ENCODE measurements around the gene CYFIP2.

CYFIP2 gene

GRCh38 chr5:157362502-157362901, 96.6 kb downstream of the CYFIP2 start:
- no peak for DNase-seq

- DNase-seq, result no peak
Observed at GRCh38 chr5:157362982-157363381, 97.1 kb downstream of the CYFIP2 start.

- DNase-seq, result no peak
Observed at GRCh38 chr5:157365732-157366131, 99.8 kb downstream of the CYFIP2 start.

- no peak for DNase-seq
Observed at GRCh38 chr5:157366741-157367674, 101.1 kb downstream of the CYFIP2 start.

GRCh38 chr5:157369507-157369906, 103.6 kb downstream of the CYFIP2 start:
- no peak for DNase-seq

GRCh38 chr5:157370967-157371366, 105.0 kb downstream of the CYFIP2 start:
- DNase-seq, result no peak

GRCh38 chr5:157371655-157372471, 105.9 kb downstream of the CYFIP2 start:
- DNase-seq, result no peak

- no peak for DNase-seq
Observed at GRCh38 chr5:157372472-157372822, 106.5 kb downstream of the CYFIP2 start.

- DNase-seq, result no peak
Observed at GRCh38 chr5:157378509-157378908, 112.6 kb downstream of the CYFIP2 start.

- DNase-seq, result no peak
Observed at GRCh38 chr5:157379983-157380382, 114.1 kb downstream of the CYFIP2 start.

- no peak for DNase-seq
Observed at GRCh38 chr5:157381746-157382145, 115.8 kb downstream of the CYFIP2 start.

- no peak for DNase-seq
Observed at GRCh38 chr5:157382996-157383800, 117.3 kb downstream of the CYFIP2 start.

GRCh38 chr5:157384971-157385709, 119.2 kb downstream of the CYFIP2 start:
- no peak for DNase-seq

GRCh38 chr5:157387041-157387563, 121.2 kb downstream of the CYFIP2 start:
- no peak for DNase-seq

GRCh38 chr5:157387683-157388093, 121.8 kb downstream of the CYFIP2 start:
- DNase-seq, result no peak

GRCh38 chr5:157388111-157388710, 122.3 kb downstream of the CYFIP2 start:
- no peak for DNase-seq

- DNase-seq, result no peak
Observed at GRCh38 chr5:157389103-157389502, 123.2 kb downstream of the CYFIP2 start.

- no peak for DNase-seq
Observed at GRCh38 chr5:157390133-157390532, 124.2 kb downstream of the CYFIP2 start.

- DNase-seq, result no peak
Observed at GRCh38 chr5:157390551-157391297, 124.8 kb downstream of the CYFIP2 start.

GRCh38 chr5:157398305-157398704, 132.4 kb downstream of the CYFIP2 start:
- DNase-seq, result no peak

Data from COR-L47 (cell line).